Mesenchymal stem cell (in vitro differentiated cells and primary cell): ENCODE measurements around the gene TRPM2.

Experiments
- DNase-seq: peaks from one replicate; pipeline ENCODE4 v3.0.0-alpha.2; 2013
- H2AFZ ChIP-seq: one replicate; pipeline ENCODE4 v1.6.1; 2013; ENCODE audit warnings: low read depth, mild to moderate bottlenecking, control low read depth, inconsistent platforms, low read length, moderate library complexity
- H2AK5ac ChIP-seq: 2 replicates; pipeline ENCODE4 v1.6.1; 2013; ENCODE audit warnings: low read length, moderate library complexity, mild to moderate bottlenecking, inconsistent platforms; ENCODE audit not compliant: severe bottlenecking
- H2BK120ac ChIP-seq: one replicate; pipeline ENCODE4 v1.6.1; 2013; ENCODE audit warnings: low read depth, mild to moderate bottlenecking, inconsistent platforms, low read length, moderate library complexity
- H2BK12ac ChIP-seq, 2 experiments: one replicate each; pipeline ENCODE4 v1.6.1; 2013; ENCODE audit warnings: inconsistent platforms in 2 of 2, low read length in 2 of 2, mild to moderate bottlenecking in 2 of 2, moderate library complexity in 2 of 2, control low read depth in 1 of 2
- H2BK15ac ChIP-seq: one replicate; pipeline ENCODE4 v1.6.1; 2013; ENCODE audit warnings: mild to moderate bottlenecking, low read depth, inconsistent platforms; ENCODE audit not compliant: poor library complexity, severe bottlenecking
- H2BK5ac ChIP-seq: 2 replicates; pipeline ENCODE4 v1.6.1; 2013; ENCODE audit warnings: low read depth, mild to moderate bottlenecking, low read length, control low read depth, inconsistent platforms; ENCODE audit not compliant: poor library complexity, severe bottlenecking
- H3K14ac ChIP-seq, 2 experiments: one replicate each; pipeline ENCODE4 v1.6.1; 2013; ENCODE audit warnings: inconsistent platforms in 2 of 2, low read length in 2 of 2, control low read depth in 1 of 2, mild to moderate bottlenecking in 1 of 2, moderate library complexity in 1 of 2
- H3K18ac ChIP-seq, 2 experiments: one replicate each; pipeline ENCODE4 v1.6.1; 2013; ENCODE audit warnings: inconsistent platforms in 2 of 2, low read length in 2 of 2, control low read depth in 1 of 2, low read depth in 1 of 2, mild to moderate bottlenecking in 1 of 2
- H3K23ac ChIP-seq, 2 experiments: one replicate each; pipeline ENCODE4 v1.6.1; 2013; ENCODE audit warnings: inconsistent platforms in 2 of 2, low read length in 2 of 2, mild to moderate bottlenecking in 2 of 2, moderate library complexity in 2 of 2, control low read depth in 1 of 2
- H3K27ac ChIP-seq: 2 replicates; pipeline ENCODE4 v1.5.1; 2013; ENCODE audit warnings: mild to moderate bottlenecking, moderate library complexity, low read length, control low read depth, inconsistent platforms; ENCODE audit not compliant: poor library complexity, severe bottlenecking
- H3K27me3 ChIP-seq, 2 experiments: 2 replicates each; pipeline versions ENCODE4 v1.6.1 to v1.7.0; 2013; ENCODE audit warnings: low read length in 2 of 2, mild to moderate bottlenecking in 2 of 2, moderate library complexity in 2 of 2, control low read depth in 1 of 2, inconsistent platforms in 1 of 2; ENCODE audit not compliant: control insufficient read depth in 1 of 2, insufficient read depth in 1 of 2
- H3K36me3 ChIP-seq, 2 experiments: 2 replicates each; pipeline versions ENCODE4 v1.6.1 to v1.7.0; 2013; ENCODE audit warnings: low read length in 2 of 2, control low read depth in 1 of 2, inconsistent platforms in 1 of 2, low read depth in 1 of 2, mild to moderate bottlenecking in 1 of 2; ENCODE audit not compliant: insufficient read depth in 2 of 2, control insufficient read depth in 1 of 2
- H3K4ac ChIP-seq, 2 experiments: one replicate each; pipeline ENCODE4 v1.6.1; 2013; ENCODE audit warnings: inconsistent platforms in 2 of 2, low read length in 2 of 2, mild to moderate bottlenecking in 2 of 2, moderate library complexity in 2 of 2, control low read depth in 1 of 2, low read depth in 1 of 2
- H3K4me1 ChIP-seq: 2 replicates; pipeline ENCODE4 v1.6.1; 2013; ENCODE audit warnings: low read depth, low read length, control low read depth; ENCODE audit not compliant: control insufficient read depth, insufficient read depth
- H3K4me2 ChIP-seq: 2 replicates; pipeline ENCODE4 v1.6.1; 2013; ENCODE audit warnings: low read length, mild to moderate bottlenecking, inconsistent platforms; ENCODE audit not compliant: poor library complexity, severe bottlenecking
- H3K4me3 ChIP-seq, 2 experiments: 2 replicates each; pipeline versions ENCODE4 v1.5.1 to v1.7.0; 2013; ENCODE audit warnings: low read length in 2 of 2, mild to moderate bottlenecking in 2 of 2, control low read depth in 1 of 2, low read depth in 1 of 2; ENCODE audit not compliant: insufficient read depth in 1 of 2
- H3K79me1 ChIP-seq: replicated peaks from 2 replicates; pipeline ENCODE4 v1.6.1; 2013; ENCODE audit warnings: mild to moderate bottlenecking, control low read depth, low read length, inconsistent platforms; ENCODE audit not compliant: poor library complexity, severe bottlenecking
- H3K9ac ChIP-seq: 2 replicates; pipeline ENCODE4 v1.7.0; 2013; ENCODE audit warnings: mild to moderate bottlenecking, low read length, moderate library complexity
- H3K9me3 ChIP-seq: 2 replicates; pipeline ENCODE4 v1.7.0; 2013; ENCODE audit warnings: mild to moderate bottlenecking, low read length; ENCODE audit not compliant: control insufficient read depth
- H4K8ac ChIP-seq: one replicate; pipeline ENCODE4 v1.6.1; 2013; ENCODE audit warnings: inconsistent platforms, mild to moderate bottlenecking, low read length, moderate library complexity
- H4K91ac ChIP-seq: one replicate; pipeline ENCODE4 v1.6.1; 2013; ENCODE audit warnings: mild to moderate bottlenecking, low read length, inconsistent platforms
- WGBS: methylation state at CpG from one replicate; pipeline ENCODE4 v1.1.7; 2013; ENCODE audit warnings: mixed read lengths; 5-methylcytosine and 5-hydroxymethylcytosine counted together

Gene TRPM2

DNA sequence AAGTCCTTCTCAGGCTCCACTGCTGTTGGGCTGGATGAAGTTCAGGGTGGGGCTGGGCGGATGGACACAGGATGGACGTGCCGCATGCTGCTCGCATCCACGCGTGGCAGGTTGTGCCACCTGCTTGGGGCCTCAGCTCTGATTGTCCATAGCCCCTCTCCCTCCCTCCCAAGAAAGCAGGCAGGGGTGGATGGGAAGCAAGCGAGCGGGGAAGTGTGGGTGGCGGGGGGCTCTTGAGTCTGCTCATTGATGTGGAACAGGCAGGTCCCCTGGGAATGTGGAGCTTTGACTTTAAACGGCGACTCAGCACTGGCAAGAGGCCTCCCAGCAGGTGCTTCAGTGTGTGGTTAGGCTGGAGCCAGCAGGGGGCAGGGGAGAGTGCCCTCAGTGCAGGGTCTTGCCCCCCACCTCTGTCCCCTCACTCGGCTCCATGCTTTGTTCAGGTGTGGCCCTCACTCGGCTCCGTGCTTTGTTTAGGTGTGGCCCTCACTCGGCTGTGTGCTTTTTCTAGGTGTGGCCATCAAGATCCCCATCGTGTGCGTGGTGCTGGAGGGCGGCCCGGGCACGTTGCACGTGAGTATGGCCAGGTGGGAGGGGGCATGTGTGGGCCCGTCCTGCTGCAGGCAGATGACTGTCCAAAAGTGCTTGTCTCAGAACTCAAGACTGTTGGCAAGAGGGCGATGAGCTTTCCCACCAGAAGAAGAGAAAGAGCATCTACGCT, 23.9 kb downstream of the TRPM2 start:
- H4K91ac ChIP-seq, result no peak overlapping the region

DNA sequence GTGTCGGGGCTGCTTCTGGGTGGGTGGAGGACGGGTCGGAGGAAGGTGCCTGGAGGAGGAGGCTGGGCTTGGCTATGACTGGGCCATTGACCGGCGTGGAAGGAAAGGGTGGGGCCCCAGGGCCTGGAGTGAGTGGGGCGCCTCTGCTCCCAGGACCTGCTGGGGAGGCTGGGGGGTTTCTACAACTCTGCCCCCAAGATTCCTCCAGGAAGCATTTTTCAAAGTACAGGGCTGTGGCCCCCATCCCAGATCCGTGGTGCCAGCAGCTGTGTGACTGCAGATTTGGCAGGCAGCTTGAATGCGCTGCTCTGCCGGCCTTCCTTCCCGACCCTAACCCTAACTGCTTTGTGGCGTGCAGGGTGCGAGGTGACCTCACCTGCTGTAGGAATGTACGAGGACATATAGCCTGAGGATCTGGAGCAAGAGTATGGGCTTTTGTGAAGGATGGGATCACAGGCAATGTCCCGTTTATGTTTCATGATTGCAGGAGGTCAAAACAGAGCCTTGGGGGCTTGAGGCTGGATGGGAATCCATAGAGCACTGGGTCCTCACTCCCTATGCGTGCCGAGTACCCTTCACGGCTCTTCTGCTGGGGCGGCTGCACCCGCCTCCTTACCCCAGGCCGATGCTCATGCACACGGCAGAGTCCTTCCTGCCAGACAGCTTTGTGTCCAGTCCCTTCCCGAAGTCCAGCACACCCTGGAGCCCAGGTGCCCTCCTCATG, 24.7 kb downstream of the TRPM2 start:
- Histone ChIP-seq H3K14ac (no peak overlapping the region), H3K79me1 (no peaks in the 10 kb centered on the region), H2AFZ (no peak overlapping the region), H2AK5ac (no peak overlapping the region), H2BK5ac (no peak overlapping the region), H3K27me3 (peaks cover 0 to 33% of the 10 kb centered on the region in 2 experiments), H3K9ac (no peak overlapping the region), H3K4me2 (no peak overlapping the region), H3K4me3 (no peak overlapping the region), H4K8ac (no peak overlapping the region), H3K36me3 (no peaks in the 10 kb centered on the region), H3K4me1 (no peaks in the 10 kb centered on the region), H2BK15ac (no peak overlapping the region), H3K4ac (no peak overlapping the region), H2BK12ac (no peak overlapping the region), H4K91ac (no peak overlapping the region), H3K23ac (no peak overlapping the region), H3K27ac (no peak overlapping the region), H3K18ac (no peak overlapping the region), H3K9me3 (peaks cover 8% of the 10 kb centered on the region), H2BK120ac (no peak overlapping the region)
- no peak for DNase-seq
- 89% methylated on average over 21 of the region's 22 CpGs for WGBS

More for the DNA sequence above, 23.9 kb downstream of the TRPM2 start:
- H2AK5ac ChIP-seq, result no peak overlapping the region
- H3K27ac ChIP-seq, result no peak overlapping the region
- H2BK5ac ChIP-seq, result no peak overlapping the region
- H3K9me3 ChIP-seq, result peaks cover 2% of the 10 kb centered on the region
- H3K4me1 ChIP-seq, result no peaks in the 10 kb centered on the region
- H3K18ac ChIP-seq, result no peak overlapping the region
- no peak overlapping the region for H3K9ac ChIP-seq
- H2AFZ ChIP-seq, result no peak overlapping the region
- no peak overlapping the region for H3K23ac ChIP-seq
- WGBS, result 81% methylated on average over 24 of the region's 24 CpGs
- no peak overlapping the region for H3K4ac ChIP-seq
- no peaks in the 10 kb centered on the region for H3K79me1 ChIP-seq
- H3K4me2 ChIP-seq, result no peak overlapping the region
- no peak for DNase-seq
- peaks cover 0 to 33% of the 10 kb centered on the region in 2 experiments for H3K27me3 ChIP-seq
- H3K36me3 ChIP-seq, result no peaks in the 10 kb centered on the region
- no peak overlapping the region for H3K4me3 ChIP-seq
- H2BK120ac ChIP-seq, result no peak overlapping the region
- no peak overlapping the region for H3K14ac ChIP-seq
- H4K8ac ChIP-seq, result no peak overlapping the region
- no peak overlapping the region for H2BK12ac ChIP-seq
- no peak overlapping the region for H2BK15ac ChIP-seq

DNA sequence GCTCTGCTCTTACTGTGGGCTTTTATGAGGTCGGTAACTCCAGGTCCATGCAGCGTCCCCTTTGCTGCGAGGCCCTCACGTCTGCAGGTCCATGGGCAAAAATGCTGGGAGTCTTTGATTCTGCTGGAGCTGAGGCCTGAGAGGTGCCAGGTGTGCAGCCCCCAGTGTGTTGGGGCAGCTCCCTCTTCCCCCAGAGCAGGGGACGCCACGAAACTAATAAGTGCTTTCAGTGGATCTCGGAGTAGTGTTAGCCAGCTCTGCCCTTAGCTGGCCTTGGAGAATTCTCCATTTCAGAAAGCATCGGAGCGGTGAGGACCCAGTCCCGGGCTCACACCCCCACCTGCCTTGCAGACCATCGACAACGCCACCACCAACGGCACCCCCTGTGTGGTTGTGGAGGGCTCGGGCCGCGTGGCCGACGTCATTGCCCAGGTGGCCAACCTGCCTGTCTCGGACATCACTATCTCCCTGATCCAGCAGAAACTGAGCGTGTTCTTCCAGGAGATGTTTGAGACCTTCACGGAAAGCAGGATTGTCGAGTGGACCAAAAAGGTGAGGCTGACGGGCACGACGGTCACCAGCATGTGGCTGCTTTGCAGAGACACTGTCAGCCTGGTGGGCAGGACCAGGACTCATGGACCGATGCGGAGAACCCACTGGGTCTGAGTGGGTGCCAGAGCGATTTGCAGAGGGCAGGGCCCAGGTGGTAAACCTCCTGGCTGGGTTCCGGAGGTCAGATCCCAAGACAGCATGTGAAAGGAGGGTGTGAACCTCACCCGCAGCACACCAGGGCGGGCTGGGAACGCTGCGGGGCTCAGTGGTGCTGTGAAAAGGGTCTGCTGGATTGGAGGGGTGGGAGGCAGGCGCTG, 25.5 kb downstream of the TRPM2 start:
- Histone ChIP-seq H2BK5ac (no peak overlapping the region), H3K79me1 (no peaks in the 10 kb centered on the region), H2AK5ac (no peak overlapping the region), H4K91ac (peak overlapping the region; percentile 22), H2BK120ac (no peak overlapping the region), H3K9ac (no peak overlapping the region), H2BK15ac (no peak overlapping the region), H3K4me1 (no peaks in the 10 kb centered on the region), H2BK12ac (no peak overlapping the region), H3K14ac (no peak overlapping the region), H3K36me3 (no peaks in the 10 kb centered on the region), H3K18ac (no peak overlapping the region), H2AFZ (no peak overlapping the region), H3K9me3 (peaks cover 11% of the 10 kb centered on the region), H3K23ac (no peak overlapping the region), H3K27me3 (peaks cover 0 to 33% of the 10 kb centered on the region in 2 experiments), H4K8ac (no peak overlapping the region), H3K4ac (no peak overlapping the region), H3K27ac (no peak overlapping the region), H3K4me3 (no peak overlapping the region), H3K4me2 (no peak overlapping the region)
- WGBS, result 90% methylated on average over 34 of the region's 34 CpGs
- no peak for DNase-seq

GRCh38 chr21:44379515-44379848, 26.1 kb downstream of the TRPM2 start:
- Histone ChIP-seq H2AFZ (no peak overlapping the region), H2AK5ac (no peak overlapping the region), H3K4ac (no peak overlapping the region), H2BK15ac (no peak overlapping the region), H3K4me3 (no peak overlapping the region), H3K4me1 (no peaks in the 10 kb centered on the region), H3K23ac (no peak overlapping the region), H3K9me3 (peaks cover 17% of the 10 kb centered on the region), H3K4me2 (no peak overlapping the region), H4K8ac (no peak overlapping the region), H3K36me3 (no peaks in the 10 kb centered on the region), H4K91ac (peak overlapping the region; percentile 22), H3K18ac (no peak overlapping the region), H3K79me1 (no peaks in the 10 kb centered on the region), H3K9ac (no peak overlapping the region), H2BK12ac (no peak overlapping the region), H3K27ac (no peak overlapping the region), H2BK5ac (no peak overlapping the region), H3K14ac (no peak overlapping the region), H3K27me3 (peaks cover 0 to 33% of the 10 kb centered on the region in 2 experiments), H2BK120ac (no peak overlapping the region)
- no peak for DNase-seq
- 87% methylated on average over 5 of the region's 5 CpGs for WGBS
